Ectodermal cell (in vitro differentiated cells): ENCODE results near the gene PTPA.

Experiments used
- H3K27ac ChIP-seq: 2 replicates; pipeline ENCODE4 v1.7.0; 2013; ENCODE audit warnings: mild to moderate bottlenecking, low read depth, low read length; ENCODE audit not compliant: insufficient read depth, poor library complexity, severe bottlenecking
- H3K27me3 ChIP-seq: 2 replicates; pipeline ENCODE4 v1.7.0; 2013; ENCODE audit warnings: mild to moderate bottlenecking, low read length; ENCODE audit not compliant: insufficient read depth, control insufficient read depth, poor library complexity, severe bottlenecking
- H3K36me3 ChIP-seq: one replicate; pipeline ENCODE4 v1.7.0; 2013; ENCODE audit warnings: low read length; ENCODE audit not compliant: control insufficient read depth, insufficient read depth
- H3K4me1 ChIP-seq: one replicate; pipeline ENCODE4 v1.7.0; 2013; ENCODE audit warnings: low read length; ENCODE audit not compliant: control insufficient read depth, insufficient read depth
- H3K4me3 ChIP-seq: 2 replicates; pipeline ENCODE4 v1.7.0; 2013; ENCODE audit warnings: low read depth, low read length, control low read depth; ENCODE audit not compliant: insufficient read depth
- H3K9me3 ChIP-seq: 2 replicates; pipeline ENCODE4 v1.7.0; 2013; ENCODE audit warnings: mild to moderate bottlenecking, low read length, moderate library complexity; ENCODE audit not compliant: control insufficient read depth
- WGBS, 2 experiments: methylation state at CpG; one replicate each; pipeline ENCODE4 v1.1.7; 2013; ENCODE audit warnings: missing lambda C conversion rate in 2 of 2; 5-methylcytosine and 5-hydroxymethylcytosine counted together

PTPA gene

GRCh38 chr9:129137292-129138143 lies 26.3 kb downstream of the PTPA start:
- H3K9me3 ChIP-seq = no peaks in the 10 kb centered on the region
- peaks cover 19% of the 10 kb centered on the region for H3K36me3 ChIP-seq
- H3K27ac ChIP-seq = no peak overlapping the region
- no peaks in the 10 kb centered on the region for H3K27me3 ChIP-seq
- 92 to 95% methylated on average over 19 of the region's 19 CpGs for WGBS, 2 experiments
- H3K4me3 ChIP-seq = no peak overlapping the region
- peaks cover 40% of the 10 kb centered on the region for H3K4me1 ChIP-seq

GRCh38 chr9:129138144-129138462 lies 26.9 kb downstream of the PTPA start:
- Histone ChIP-seq H3K27me3 (no peaks in the 10 kb centered on the region), H3K27ac (no peak overlapping the region), H3K4me1 (peaks cover 40% of the 10 kb centered on the region), H3K4me3 (no peak overlapping the region), H3K36me3 (peaks cover 18% of the 10 kb centered on the region), H3K9me3 (no peaks in the 10 kb centered on the region)
- WGBS, 2 experiments = 95 to 97% methylated on average over 9 of the region's 9 CpGs

- H3K27ac ChIP-seq = no peak overlapping the region
- H3K4me3 ChIP-seq = no peak overlapping the region
- peaks cover 41% of the 10 kb centered on the region for H3K4me1 ChIP-seq
- WGBS, 2 experiments = 79 to 82% methylated on average over 21 of the region's 21 CpGs
- peaks cover 15% of the 10 kb centered on the region for H3K36me3 ChIP-seq
- no peaks in the 10 kb centered on the region for H3K27me3 ChIP-seq
- H3K9me3 ChIP-seq = no peaks in the 10 kb centered on the region
Observed at GRCh38 chr9:129138476-129139232, 27.4 kb downstream of the PTPA start.

GRCh38 chr9:129139233-129139992 lies 28.2 kb downstream of the PTPA start:
- H3K4me3 ChIP-seq = peak overlapping the region; percentile 46
- WGBS, 2 experiments = 14% methylated on average over 13 of the region's 13 CpGs
- peak overlapping the region; percentile 99 for H3K27ac ChIP-seq
- no peaks in the 10 kb centered on the region for H3K27me3 ChIP-seq
- peaks cover 45% of the 10 kb centered on the region for H3K4me1 ChIP-seq
- H3K9me3 ChIP-seq = no peaks in the 10 kb centered on the region
- H3K36me3 ChIP-seq = peaks cover 19% of the 10 kb centered on the region

GRCh38 chr9:129139993-129140396 lies 28.8 kb downstream of the PTPA start:
- H3K4me1 ChIP-seq = peaks cover 46% of the 10 kb centered on the region
- H3K4me3 ChIP-seq = peak overlapping the region; percentile 46
- 1% methylated on average over 11 of the region's 11 CpGs for WGBS, 2 experiments
- H3K9me3 ChIP-seq = no peaks in the 10 kb centered on the region
- H3K27ac ChIP-seq = peak overlapping the region; percentile 99
- peaks cover 19% of the 10 kb centered on the region for H3K36me3 ChIP-seq
- H3K27me3 ChIP-seq = no peaks in the 10 kb centered on the region

GRCh38 chr9:129140397-129141065 lies 29.3 kb downstream of the PTPA start:
- WGBS, 2 experiments = 8 to 11% methylated on average over 8 of the region's 8 CpGs
- Histone ChIP-seq H3K27ac (peak overlapping the region; percentile 99), H3K27me3 (no peaks in the 10 kb centered on the region), H3K36me3 (peaks cover 19% of the 10 kb centered on the region), H3K4me3 (peak overlapping the region; percentile 46), H3K4me1 (peaks cover 52% of the 10 kb centered on the region), H3K9me3 (no peaks in the 10 kb centered on the region)

- H3K9me3 ChIP-seq = no peaks in the 10 kb centered on the region
- H3K36me3 ChIP-seq = peaks cover 18% of the 10 kb centered on the region
- H3K4me3 ChIP-seq = peak overlapping the region; percentile 46
- no peaks in the 10 kb centered on the region for H3K27me3 ChIP-seq
- WGBS, 2 experiments = 62 to 63% methylated on average over 12 to 13 of the region's 13 CpGs
- peak overlapping the region; percentile 99 for H3K27ac ChIP-seq
- H3K4me1 ChIP-seq = peaks cover 60% of the 10 kb centered on the region
Observed at GRCh38 chr9:129141066-129142041, 30.1 kb downstream of the PTPA start.

- Histone ChIP-seq H3K9me3 (no peaks in the 10 kb centered on the region), H3K4me3 (no peak overlapping the region), H3K27ac (no peak overlapping the region), H3K27me3 (no peaks in the 10 kb centered on the region), H3K36me3 (peaks cover 9% of the 10 kb centered on the region), H3K4me1 (peaks cover 67% of the 10 kb centered on the region)
- WGBS, 2 experiments = 89 to 91% methylated on average over 15 of the region's 15 CpGs
Observed at GRCh38 chr9:129142138-129142935, 31.1 kb downstream of the PTPA start.
